Measurements from ENCODE around the gene COLGALT1. TPM values are rescaled to one million over a fixed set of nuclear protein-coding genes. Genes with fewer than 3 reads are reported as not detected.

COLGALT1 gene
- total and polyA plus RNA-seq, 4 donors, result 14.4 to 32.2 (median 22.5) TPM

DNA sequence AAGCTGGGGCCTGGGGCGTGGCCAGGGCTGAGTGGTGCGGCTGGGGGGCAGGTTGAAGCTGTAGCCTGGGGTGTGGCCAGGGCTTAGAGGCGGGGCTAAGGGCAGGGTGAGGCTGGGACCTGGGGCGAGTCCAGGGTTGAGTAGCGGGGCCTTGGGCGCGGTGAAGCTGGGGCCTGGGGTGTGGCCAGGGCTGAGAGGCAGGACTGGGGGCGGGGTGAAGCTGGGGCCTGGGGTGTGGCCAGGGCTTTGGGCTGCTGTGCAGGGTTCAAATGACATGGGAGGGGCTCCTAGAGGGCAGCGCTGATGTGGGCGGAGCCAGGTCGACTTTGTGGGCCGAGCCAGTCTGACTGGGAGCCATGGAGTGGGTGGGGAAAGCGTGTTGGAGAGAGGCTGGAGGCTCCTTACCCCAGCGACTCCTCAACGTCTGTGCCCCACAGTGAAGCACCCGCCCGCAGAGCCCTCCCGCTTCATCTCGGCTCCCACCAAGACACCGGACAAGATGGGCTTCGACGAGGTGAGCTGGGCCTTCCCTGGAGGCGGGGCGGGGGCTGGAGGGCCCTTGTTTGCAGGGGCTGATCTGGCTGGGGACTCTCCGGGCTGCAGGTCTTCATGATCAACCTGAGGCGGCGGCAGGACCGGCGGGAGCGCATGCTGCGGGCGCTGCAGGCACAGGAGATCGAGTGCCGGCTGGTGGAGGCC, 21.5 kb downstream of the COLGALT1 start:
- 90% methylated on average over 34 of the region's 34 CpGs for WGBS
- H3K27me3 ChIP-seq (ENCODE audit: control insufficient read depth in 4 of 4, insufficient read depth in 4 of 4, low read length in 3 of 4), result no peaks in the 10 kb centered on the region
- H3K36me3 ChIP-seq (ENCODE audit: control insufficient read depth in 4 of 4, insufficient read depth in 3 of 4, low read depth in 1 of 4, low read length in 3 of 4), result peaks cover 13 to 43% (median 22%) of the 10 kb centered on the region in 4 donors
- no peaks in the 10 kb centered on the region for H3K9me3 ChIP-seq (ENCODE audit: control insufficient read depth in 4 of 4, low read length in 3 of 4)
- H3K4me3 ChIP-seq (ENCODE audit: low read depth in 1 of 3, low read length in 3 of 3), result no peak overlapping the region
- no peak overlapping the region for H3K9ac ChIP-seq (ENCODE audit: low read depth in 1 of 2, low read length in 2 of 2)
- peak; percentile 86 for DNase-seq (ENCODE audit: low spot score)
- TF ChIP-seq FOXA2 (IDR thresholded peaks at IDR 0.05) (no peak), YY1 (IDR thresholded peaks at IDR 0.05) (no peak), NR2F2 (IDR thresholded peaks at IDR 0.05) (no peak), RXRA (IDR thresholded peaks at IDR 0.05) (no peak)
- TF ChIP-seq, protein P1, sequence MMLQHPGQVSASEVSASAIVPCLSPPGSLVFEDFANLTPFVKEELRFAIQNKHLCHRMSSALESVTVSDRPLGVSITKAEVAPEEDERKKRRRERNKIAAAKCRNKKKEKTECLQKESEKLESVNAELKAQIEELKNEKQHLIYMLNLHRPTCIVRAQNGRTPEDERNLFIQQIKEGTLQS (IDR thresholded peaks at IDR 0.05), result no peak
- H3K27ac ChIP-seq (ENCODE audit: low read depth in 1 of 2, low read length in 2 of 2), result no peak overlapping the region
- no peaks in the 10 kb centered on the region for H3K4me1 ChIP-seq (ENCODE audit: control insufficient read depth in 4 of 4, insufficient read depth in 4 of 4, low read length in 3 of 4)

DNA sequence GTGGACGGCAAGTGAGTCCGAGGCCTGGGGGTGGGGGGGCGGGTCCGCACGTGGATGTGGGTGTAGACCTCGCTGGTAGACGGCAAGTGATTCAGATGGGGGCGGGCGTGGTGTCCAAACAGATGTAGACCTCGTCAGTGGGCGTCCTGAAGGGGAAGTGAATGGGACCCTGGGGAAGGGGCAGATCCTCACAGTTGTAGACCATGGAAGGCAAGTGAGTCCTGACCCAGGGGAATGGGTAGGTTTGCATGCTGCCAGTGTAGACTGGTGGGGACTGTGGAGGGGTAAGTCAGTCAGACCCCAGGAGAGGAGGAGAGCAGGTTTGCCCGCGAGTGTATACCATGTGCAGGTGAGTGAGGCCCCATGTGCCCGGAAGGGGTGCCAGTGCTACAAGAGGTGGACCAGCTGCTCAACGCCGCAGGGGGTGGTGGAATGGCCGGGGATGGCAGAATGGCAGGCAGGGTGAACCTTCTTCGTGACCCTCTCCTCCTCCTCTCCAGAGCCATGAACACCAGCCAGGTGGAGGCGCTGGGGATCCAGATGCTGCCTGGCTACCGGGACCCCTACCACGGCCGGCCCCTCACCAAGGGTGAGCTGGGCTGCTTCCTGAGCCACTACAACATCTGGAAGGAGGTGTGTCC, 22.1 kb downstream of the COLGALT1 start:
- no peaks in the 10 kb centered on the region for H3K27me3 ChIP-seq (ENCODE audit: control insufficient read depth in 4 of 4, insufficient read depth in 4 of 4, low read length in 3 of 4)
- no peak overlapping the region for H3K27ac ChIP-seq (ENCODE audit: low read depth in 1 of 2, low read length in 2 of 2)
- no peaks in the 10 kb centered on the region for H3K9me3 ChIP-seq (ENCODE audit: control insufficient read depth in 4 of 4, low read length in 3 of 4)
- TF ChIP-seq RXRA (IDR thresholded peaks at IDR 0.05) (no peak), YY1 (IDR thresholded peaks at IDR 0.05) (no peak), NR2F2 (IDR thresholded peaks at IDR 0.05) (no peak), FOXA1 (IDR thresholded peaks at IDR 0.05) (no peak), FOXA2 (IDR thresholded peaks at IDR 0.05) (no peak), HNF4A (conservative IDR thresholded peaks at IDR 0.05) (no peak), JUND (IDR thresholded peaks at IDR 0.05) (no peak), RAD21 (IDR thresholded peaks at IDR 0.05) (no peak), GABPA (IDR thresholded peaks at IDR 0.05 in 1 of 2, conservative IDR thresholded peaks at IDR 0.05 in 1 of 2) (no peak), TAF1 (conservative IDR thresholded peaks at IDR 0.05) (no peak), HNF4G (IDR thresholded peaks at IDR 0.05) (no peak), SP1 (IDR thresholded peaks at IDR 0.05) (no peak), EGR1 (IDR thresholded peaks at IDR 0.05; ENCODE audit: low read depth in 2 of 2) (no peak)
- TF ChIP-seq, protein P2, sequence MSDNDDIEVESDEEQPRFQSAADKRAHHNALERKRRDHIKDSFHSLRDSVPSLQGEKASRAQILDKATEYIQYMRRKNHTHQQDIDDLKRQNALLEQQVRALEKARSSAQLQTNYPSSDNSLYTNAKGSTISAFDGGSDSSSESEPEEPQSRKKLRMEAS (IDR thresholded peaks at IDR 0.05), result no peak
- TF ChIP-seq, protein P1 (IDR thresholded peaks at IDR 0.05), result no peak
- TF ChIP-seq, protein P3, sequence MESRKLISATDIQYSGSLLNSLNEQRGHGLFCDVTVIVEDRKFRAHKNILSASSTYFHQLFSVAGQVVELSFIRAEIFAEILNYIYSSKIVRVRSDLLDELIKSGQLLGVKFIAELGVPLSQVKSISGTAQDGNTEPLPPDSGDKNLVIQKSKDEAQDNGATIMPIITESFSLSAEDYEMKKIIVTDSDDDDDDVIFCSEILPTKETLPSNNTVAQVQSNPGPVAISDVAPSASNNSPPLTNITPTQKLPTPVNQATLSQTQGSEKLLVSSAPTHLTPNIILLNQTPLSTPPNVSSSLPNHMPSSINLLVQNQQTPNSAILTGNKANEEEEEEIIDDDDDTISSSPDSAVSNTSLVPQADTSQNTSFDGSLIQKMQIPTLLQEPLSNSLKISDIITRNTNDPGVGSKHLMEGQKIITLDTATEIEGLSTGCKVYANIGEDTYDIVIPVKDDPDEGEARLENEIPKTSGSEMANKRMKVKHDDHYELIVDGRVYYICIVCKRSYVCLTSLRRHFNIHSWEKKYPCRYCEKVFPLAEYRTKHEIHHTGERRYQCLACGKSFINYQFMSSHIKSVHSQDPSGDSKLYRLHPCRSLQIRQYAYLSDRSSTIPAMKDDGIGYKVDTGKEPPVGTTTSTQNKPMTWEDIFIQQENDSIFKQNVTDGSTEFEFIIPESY (IDR thresholded peaks at IDR 0.05), result no peak
- TF ChIP-seq, protein P4, sequence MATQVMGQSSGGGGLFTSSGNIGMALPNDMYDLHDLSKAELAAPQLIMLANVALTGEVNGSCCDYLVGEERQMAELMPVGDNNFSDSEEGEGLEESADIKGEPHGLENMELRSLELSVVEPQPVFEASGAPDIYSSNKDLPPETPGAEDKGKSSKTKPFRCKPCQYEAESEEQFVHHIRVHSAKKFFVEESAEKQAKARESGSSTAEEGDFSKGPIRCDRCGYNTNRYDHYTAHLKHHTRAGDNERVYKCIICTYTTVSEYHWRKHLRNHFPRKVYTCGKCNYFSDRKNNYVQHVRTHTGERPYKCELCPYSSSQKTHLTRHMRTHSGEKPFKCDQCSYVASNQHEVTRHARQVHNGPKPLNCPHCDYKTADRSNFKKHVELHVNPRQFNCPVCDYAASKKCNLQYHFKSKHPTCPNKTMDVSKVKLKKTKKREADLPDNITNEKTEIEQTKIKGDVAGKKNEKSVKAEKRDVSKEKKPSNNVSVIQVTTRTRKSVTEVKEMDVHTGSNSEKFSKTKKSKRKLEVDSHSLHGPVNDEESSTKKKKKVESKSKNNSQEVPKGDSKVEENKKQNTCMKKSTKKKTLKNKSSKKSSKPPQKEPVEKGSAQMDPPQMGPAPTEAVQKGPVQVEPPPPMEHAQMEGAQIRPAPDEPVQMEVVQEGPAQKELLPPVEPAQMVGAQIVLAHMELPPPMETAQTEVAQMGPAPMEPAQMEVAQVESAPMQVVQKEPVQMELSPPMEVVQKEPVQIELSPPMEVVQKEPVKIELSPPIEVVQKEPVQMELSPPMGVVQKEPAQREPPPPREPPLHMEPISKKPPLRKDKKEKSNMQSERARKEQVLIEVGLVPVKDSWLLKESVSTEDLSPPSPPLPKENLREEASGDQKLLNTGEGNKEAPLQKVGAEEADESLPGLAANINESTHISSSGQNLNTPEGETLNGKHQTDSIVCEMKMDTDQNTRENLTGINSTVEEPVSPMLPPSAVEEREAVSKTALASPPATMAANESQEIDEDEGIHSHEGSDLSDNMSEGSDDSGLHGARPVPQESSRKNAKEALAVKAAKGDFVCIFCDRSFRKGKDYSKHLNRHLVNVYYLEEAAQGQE (IDR thresholded peaks at IDR 0.05), result no peak
- TF ChIP-seq, protein P5, sequence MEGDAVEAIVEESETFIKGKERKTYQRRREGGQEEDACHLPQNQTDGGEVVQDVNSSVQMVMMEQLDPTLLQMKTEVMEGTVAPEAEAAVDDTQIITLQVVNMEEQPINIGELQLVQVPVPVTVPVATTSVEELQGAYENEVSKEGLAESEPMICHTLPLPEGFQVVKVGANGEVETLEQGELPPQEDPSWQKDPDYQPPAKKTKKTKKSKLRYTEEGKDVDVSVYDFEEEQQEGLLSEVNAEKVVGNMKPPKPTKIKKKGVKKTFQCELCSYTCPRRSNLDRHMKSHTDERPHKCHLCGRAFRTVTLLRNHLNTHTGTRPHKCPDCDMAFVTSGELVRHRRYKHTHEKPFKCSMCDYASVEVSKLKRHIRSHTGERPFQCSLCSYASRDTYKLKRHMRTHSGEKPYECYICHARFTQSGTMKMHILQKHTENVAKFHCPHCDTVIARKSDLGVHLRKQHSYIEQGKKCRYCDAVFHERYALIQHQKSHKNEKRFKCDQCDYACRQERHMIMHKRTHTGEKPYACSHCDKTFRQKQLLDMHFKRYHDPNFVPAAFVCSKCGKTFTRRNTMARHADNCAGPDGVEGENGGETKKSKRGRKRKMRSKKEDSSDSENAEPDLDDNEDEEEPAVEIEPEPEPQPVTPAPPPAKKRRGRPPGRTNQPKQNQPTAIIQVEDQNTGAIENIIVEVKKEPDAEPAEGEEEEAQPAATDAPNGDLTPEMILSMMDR (IDR thresholded peaks at IDR 0.05; ENCODE audit: low read depth, low read length, missing input control), result no peak
- H3K4me3 ChIP-seq (ENCODE audit: low read depth in 1 of 3, low read length in 3 of 3), result no peak overlapping the region
- DNase-seq (ENCODE audit: low spot score), result no peak
- peaks cover 15 to 43% (median 18%) of the 10 kb centered on the region in 4 donors for H3K36me3 ChIP-seq (ENCODE audit: control insufficient read depth in 4 of 4, insufficient read depth in 3 of 4, low read depth in 1 of 4, low read length in 3 of 4)
- WGBS, result 93% methylated on average over 22 of the region's 22 CpGs
- no peaks in the 10 kb centered on the region for H3K4me1 ChIP-seq (ENCODE audit: control insufficient read depth in 4 of 4, insufficient read depth in 4 of 4, low read length in 3 of 4)
- no peak overlapping the region for H3K9ac ChIP-seq (ENCODE audit: low read depth in 1 of 2, low read length in 2 of 2)
